Measurements from ENCODE around the gene PPP2R3C.
A peak's percentile ranks its signal among the peaks of the same experiment; 100 is the strongest.
"Not testable (repeated sequence)": the region's sequence is repeated elsewhere in the genome, so short reads cannot be mapped to it uniquely, and the experiment has no call there.

The PPP2R3C gene

GRCh38 chr14:35050652-35051051 is 71.1 kb downstream of the PPP2R3C start:
- DNase-seq, result no peak

DNA sequence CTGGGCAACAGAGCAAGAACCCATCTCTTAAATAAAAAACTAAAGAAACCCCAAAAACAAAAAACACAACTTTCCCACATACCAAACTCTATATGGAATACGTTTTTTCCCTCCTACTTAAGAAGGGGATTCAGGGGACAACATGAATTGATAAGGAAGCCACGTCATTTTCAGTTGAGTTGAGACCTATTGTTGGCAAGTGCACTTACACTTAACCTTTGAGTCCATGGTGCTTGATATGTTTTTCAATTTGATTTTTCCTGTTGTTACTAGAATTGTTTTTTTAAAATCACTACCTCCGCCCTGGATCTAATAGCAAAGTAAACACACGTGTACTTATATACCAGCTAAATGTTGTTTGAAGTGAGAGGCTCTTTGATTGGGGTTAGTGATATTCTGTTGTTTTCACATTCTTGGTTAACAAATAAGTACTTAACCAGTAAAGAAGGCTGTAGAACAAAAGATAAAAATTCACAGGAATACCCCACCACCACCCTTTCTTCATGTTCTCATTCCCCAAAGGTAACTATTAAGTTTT is 73.7 kb downstream of the PPP2R3C start:
- no peak for DNase-seq

DNA sequence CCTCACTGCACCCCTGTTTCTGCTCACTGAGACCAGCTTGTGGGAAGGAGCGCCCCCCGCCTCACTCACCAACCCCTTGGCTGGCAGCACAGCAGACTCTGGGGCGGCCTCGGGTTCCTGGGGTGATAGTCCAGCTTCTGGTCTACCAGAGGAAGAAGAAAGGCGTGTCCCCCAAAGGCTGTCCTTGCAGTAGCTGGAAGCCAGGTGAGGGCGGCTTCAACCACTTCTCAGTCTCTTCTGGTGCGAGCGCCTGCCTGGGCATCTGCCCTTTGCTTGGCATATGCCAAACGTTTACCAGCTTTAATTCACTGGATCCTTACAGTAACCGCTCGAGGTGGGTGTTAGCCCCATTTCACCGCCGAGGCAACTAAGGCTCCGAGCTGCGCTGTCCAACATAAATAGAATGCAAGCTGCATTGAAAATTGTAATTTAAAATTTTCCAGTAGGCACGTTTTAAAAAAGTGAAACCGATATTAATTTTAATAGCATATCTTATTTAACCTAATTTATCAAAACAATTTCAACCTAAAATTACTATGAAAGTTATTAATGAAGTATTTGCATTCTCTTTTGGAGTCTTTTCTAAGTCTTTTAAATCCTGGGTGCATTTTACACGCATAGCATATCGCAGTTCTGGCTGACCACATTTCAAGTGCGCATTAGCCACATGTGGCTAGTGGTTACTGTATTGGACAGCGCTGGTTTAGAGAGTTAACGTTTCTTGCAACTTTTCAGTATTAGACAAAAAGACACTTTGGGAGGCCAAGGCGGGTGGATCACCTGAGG is 74.8 kb downstream of the PPP2R3C start:
- DNase-seq, result no peak

GRCh38 chr14:35046048-35046750 is 75.6 kb downstream of the PPP2R3C start, which contains the start of gene FAM177A1:
TSS of gene FAM177A1 (plus strand) at chr14:35046272. CDS start at chr14:35046464, 192 bp downstream.
- peak; percentile 99 for DNase-seq

- DNase-seq, result no peak
These were observed 76.1 kb downstream of the PPP2R3C start for GRCh38 chr14:35045798-35046047.

DNA sequence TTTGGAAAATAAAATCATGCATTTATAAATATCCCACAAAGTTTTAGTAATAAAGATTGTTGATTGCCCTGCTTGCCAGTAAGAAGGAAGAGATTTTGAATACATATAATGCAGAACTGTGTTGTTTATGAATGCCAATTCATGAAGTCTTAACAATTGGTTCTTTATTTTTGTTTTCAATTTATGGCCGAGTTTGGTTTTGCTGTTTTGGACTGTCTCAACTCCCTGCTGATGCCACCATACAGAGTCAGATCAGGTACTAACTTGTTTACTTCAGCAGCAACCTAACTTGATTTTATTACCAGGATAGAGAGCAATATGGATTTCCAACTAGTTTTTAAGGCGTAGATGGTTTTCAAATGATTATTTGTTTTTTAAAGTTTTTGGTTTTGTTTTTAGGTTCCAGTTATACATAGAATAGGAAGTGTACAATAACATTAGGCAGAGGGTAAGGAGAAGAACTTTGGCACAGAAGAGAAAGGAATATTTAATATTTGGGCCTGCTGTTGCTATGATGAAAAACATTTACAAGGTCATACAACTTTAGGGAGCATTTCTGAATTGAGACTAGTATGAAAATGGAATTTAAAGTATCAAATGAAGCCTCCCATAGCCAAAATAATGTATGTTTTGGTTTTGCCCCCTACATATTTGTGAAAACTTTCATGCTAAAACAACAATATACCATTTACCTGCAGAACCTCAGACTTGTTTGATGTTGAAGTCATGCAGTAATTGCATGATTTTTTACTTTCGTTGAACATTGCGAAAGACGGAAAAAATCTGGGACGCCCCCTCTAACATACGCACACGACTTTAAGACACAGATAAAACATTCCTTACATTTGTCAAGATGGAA is 76.6 kb downstream of the PPP2R3C start:
- DNase-seq, result no peak

DNA sequence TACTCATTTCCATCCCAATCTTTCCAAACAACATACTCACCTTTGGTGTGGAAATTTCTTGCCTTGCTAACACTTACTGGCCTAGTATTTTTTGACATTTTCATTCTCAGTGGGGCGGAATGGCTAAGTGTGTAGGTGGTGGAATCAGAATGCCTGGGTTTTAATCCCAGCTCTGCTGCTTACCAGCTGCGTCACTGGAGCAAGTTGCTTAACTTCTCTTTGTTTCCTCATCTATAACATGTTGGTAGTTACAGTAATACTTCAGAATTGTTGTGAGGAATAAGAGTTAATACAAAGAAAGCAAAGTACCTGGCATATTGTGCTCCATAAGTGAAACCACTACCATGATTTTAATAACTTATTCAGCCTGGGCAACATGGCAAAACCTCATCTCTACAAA is 78.7 kb downstream of the PPP2R3C start:
- no peak for DNase-seq

DNA sequence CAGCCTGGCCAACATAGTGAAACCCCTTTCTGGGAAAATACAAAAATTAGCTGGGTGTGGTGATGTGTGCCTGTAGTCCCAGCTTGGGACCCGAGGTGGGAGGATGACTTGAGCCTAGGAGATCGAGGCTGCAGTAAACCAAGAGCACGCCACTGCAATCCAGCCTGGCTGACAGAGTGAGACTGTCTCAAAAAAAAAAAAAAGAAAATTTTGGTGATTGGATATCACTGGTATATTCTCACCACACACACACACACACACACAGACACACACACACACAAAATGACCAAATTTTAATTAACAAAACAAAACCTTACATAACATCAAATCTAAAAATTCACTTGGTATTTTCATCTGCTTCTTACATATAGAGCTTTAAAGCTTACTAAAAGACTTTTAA is 79.2 kb downstream of the PPP2R3C start:
- DNase-seq, result no peak

DNA sequence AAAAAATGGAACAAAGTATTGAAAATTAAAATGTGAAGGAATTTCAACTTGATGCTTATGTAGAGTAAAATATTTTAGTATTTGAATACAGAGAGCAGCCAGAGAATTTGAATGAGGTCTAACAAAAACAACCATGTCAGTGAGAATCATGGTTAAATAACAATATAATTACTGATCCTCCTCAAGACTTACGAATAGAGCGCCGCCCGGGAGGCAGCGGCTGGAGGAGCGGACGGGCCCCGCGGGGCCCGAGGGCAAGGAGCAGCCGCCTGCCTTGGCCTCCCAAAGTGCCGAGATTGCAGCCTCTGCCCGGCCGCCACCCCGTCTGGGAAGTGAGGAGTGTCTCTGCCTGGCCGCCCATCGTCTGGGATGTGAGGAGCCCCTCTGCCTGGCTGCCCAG is 83.5 kb downstream of the PPP2R3C start:
- not testable (repeated sequence) for DNase-seq

Measured in T-helper 9 cell (primary cell).